Memory B cell (primary cell): ENCODE data around the gene PRKAR1B.

ENCODE experiments used
- ATAC-seq: fragments of 150-1000 bp; cut with Tn5 transposase; 2 replicates; pipeline ENCODE4 v1.10.0; 2021; ENCODE audit warnings: low read depth, mild to moderate bottlenecking, moderate library complexity
- DNase-seq, 2 donors: peaks; one replicate each; pipeline ENCODE4 v3.0.0; 2022; ENCODE audit warnings: low spot score in 2 of 2
- H3K27ac Mint-ChIP-seq: one replicate; pipeline ENCODE4 v1.8.0; 2022; ENCODE audit warnings: mild to moderate bottlenecking, moderate library complexity, mixed read lengths
- H3K27me3 Mint-ChIP-seq: one replicate; pipeline ENCODE4 v1.8.0; 2022; ENCODE audit warnings: mixed read lengths
- H3K36me3 Mint-ChIP-seq: one replicate; pipeline ENCODE4 v1.8.0; 2022; ENCODE audit warnings: mild to moderate bottlenecking, mixed read lengths
- H3K4me1 Mint-ChIP-seq: one replicate; pipeline ENCODE4 v1.8.0; 2022; ENCODE audit warnings: mixed read lengths
- H3K4me3 Mint-ChIP-seq: one replicate; pipeline ENCODE4 v1.8.0; 2022; ENCODE audit warnings: mild to moderate bottlenecking, moderate library complexity, mixed read lengths
- H3K9me3 Mint-ChIP-seq: one replicate; pipeline ENCODE4 v1.8.0; 2022; ENCODE audit warnings: mixed read lengths

Gene PRKAR1B

DNA sequence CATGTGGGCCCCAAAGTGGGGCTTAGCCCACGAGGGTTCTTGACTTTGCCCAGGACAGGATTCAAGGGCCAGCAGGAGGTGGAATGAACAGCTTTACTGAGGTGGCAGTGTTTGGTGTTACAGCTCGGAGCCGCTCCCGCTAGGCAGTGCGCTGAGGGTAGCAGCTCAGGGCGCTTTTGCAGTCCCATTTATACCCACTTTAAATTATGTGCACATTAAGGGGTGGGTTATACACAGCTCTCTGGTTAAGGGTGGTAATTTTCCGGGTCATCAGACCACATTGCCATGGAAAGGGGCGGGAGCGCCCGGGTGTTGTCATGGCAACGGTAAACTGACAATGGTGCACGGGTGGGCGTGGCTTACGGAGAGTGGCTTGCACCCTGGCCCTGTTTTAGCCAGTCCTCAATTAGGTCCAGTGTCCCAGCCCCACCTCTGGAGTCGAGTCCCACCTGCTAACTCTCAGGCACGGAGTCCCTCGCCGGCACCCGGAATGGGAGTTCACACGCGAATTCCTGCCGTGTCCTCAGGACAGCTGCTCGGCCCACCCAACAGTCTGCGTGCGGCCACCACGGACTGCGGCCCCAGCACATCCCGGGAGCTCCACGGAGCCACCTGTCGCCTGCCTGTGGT, 149.2 kb downstream of the PRKAR1B start:
- H3K27me3 Mint-ChIP-seq, result no peaks in the 10 kb centered on the region

DNA sequence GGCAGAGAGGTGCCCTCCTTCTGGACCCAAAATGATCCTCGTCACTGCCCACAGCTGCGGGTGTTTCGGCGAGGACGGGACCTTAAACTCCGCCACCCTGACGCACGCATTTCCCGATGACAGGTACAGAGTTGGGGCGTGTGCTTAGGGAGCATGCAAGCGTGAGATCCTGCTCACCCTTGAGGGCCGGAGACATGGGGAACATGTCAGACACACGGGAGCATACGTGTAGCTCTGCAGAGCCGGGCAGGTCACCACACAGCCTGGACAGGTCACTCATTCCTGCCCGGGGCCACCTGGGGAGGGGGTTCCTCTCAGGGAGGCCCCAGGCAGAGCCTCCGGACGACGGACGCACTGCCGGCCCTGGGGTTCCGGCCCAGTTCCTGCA, 149.8 kb downstream of the PRKAR1B start:
- Mint-ChIP-seq H3K4me3 (no peak overlapping the region), H3K27me3 (no peaks in the 10 kb centered on the region), H3K4me1 (no peaks in the 10 kb centered on the region), H3K36me3 (peaks cover 7% of the 10 kb centered on the region), H3K27ac (no peak overlapping the region), H3K9me3 (peaks cover 4% of the 10 kb centered on the region)
- DNase-seq, result no peak
- ATAC-seq, result no peak

More for the DNA sequence above, 149.2 kb downstream of the PRKAR1B start:
- Mint-ChIP-seq H3K9me3 (peaks cover 4% of the 10 kb centered on the region), H3K36me3 (peaks cover 7% of the 10 kb centered on the region), H3K27ac (no peak overlapping the region), H3K4me1 (no peaks in the 10 kb centered on the region), H3K4me3 (no peak overlapping the region)
- ATAC-seq (no peak), DNase-seq (no peak)

DNA sequence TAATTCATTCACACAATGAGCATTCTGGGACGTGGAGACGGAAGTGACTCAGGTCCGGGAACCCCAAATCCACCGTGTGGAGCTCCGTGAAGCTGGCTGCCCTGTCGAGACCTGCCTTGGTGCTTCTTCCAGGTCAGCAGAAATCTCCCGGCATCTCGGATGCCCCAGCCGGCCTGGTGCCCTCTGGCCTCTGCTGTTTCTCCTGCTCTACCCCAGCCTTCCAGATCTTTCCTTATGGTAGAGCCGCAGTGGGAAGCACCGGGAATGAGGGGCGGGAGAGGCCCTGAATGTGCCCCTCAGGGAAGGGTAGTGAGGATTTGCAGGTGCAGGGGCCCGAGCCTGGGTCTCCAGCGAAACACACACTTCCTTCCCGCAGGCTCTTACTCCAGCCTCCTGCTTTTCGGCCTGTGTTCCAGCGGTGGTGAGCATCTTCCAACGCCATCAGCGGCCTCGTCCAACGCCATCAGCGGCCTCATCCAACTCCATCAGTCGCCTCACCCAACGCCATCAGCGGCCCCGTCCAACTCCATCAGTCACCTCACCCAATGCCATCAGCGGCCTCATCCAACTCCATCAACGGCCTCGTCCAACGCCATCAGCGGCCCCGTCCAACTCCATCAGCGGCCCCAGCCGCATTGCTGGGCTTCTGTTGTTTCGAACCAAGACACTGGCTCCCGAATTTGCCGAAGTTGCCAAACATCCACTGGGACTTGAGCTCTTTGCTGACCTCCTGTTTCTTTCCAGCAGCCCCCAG, 150.4 kb downstream of the PRKAR1B start:
- no peak for ATAC-seq
- no peak overlapping the region for H3K27ac Mint-ChIP-seq
- H3K36me3 Mint-ChIP-seq, result peaks cover 7% of the 10 kb centered on the region
- no peaks in the 10 kb centered on the region for H3K4me1 Mint-ChIP-seq
- DNase-seq, result no peak
- peaks cover 4% of the 10 kb centered on the region for H3K9me3 Mint-ChIP-seq
- H3K27me3 Mint-ChIP-seq, result no peaks in the 10 kb centered on the region
- H3K4me3 Mint-ChIP-seq, result no peak overlapping the region

GRCh38 chr7:575425-576366, 151.4 kb downstream of the PRKAR1B start:
- Mint-ChIP-seq H3K4me3 (no peak overlapping the region), H3K36me3 (peaks cover 7% of the 10 kb centered on the region), H3K27me3 (no peaks in the 10 kb centered on the region), H3K27ac (no peak overlapping the region), H3K9me3 (peaks cover 4% of the 10 kb centered on the region), H3K4me1 (no peaks in the 10 kb centered on the region)
- ATAC-seq, result no peak
- DNase-seq, result no peak

GRCh38 chr7:574661-575395, 152.3 kb downstream of the PRKAR1B start:
- no peak for ATAC-seq
- Mint-ChIP-seq H3K36me3 (peaks cover 7% of the 10 kb centered on the region), H3K27me3 (no peaks in the 10 kb centered on the region), H3K9me3 (peaks cover 4% of the 10 kb centered on the region), H3K4me1 (no peaks in the 10 kb centered on the region), H3K4me3 (no peak overlapping the region), H3K27ac (no peak overlapping the region)
- DNase-seq, result no peak

DNA sequence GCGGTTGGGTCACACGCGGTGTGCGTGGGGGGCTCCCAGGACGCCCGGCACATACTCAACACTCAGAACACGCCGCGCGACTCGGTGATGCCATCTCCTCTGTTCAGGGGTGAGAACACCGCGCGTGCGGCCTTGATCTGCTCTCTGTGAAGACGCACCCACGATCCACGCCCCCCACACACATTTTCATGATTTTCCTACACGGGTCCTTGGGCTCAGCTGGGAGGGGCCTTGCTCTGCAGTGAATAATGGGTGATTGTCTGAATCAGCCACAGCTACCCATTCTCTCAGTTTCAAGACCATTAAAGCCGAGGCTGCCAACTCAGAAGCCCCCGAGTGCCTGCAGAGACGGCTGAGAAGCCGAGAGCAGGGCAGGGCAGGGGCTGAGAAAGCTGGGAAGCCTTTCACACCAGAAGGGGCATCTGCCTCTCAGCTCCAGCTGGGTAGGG, 153.1 kb downstream of the PRKAR1B start:
- Mint-ChIP-seq H3K27me3 (no peaks in the 10 kb centered on the region), H3K4me3 (no peak overlapping the region), H3K4me1 (no peaks in the 10 kb centered on the region), H3K9me3 (peaks cover 4% of the 10 kb centered on the region), H3K36me3 (peaks cover 7% of the 10 kb centered on the region), H3K27ac (no peak overlapping the region)
- DNase-seq, result no peak
- no peak for ATAC-seq

- ATAC-seq (no peak), DNase-seq (no peak)
- Mint-ChIP-seq H3K9me3 (peaks cover 4% of the 10 kb centered on the region), H3K4me1 (no peaks in the 10 kb centered on the region), H3K4me3 (no peak overlapping the region), H3K36me3 (peaks cover 7% of the 10 kb centered on the region), H3K27me3 (no peaks in the 10 kb centered on the region), H3K27ac (no peak overlapping the region)
Observed at GRCh38 chr7:573269-573932, 153.7 kb downstream of the PRKAR1B start.

- H3K4me3 Mint-ChIP-seq, result no peak overlapping the region
- H3K36me3 Mint-ChIP-seq, result peaks cover 7% of the 10 kb centered on the region
- DNase-seq (no peak), ATAC-seq (no peak)
- no peaks in the 10 kb centered on the region for H3K27me3 Mint-ChIP-seq
- no peaks in the 10 kb centered on the region for H3K4me1 Mint-ChIP-seq
- peaks cover 4% of the 10 kb centered on the region for H3K9me3 Mint-ChIP-seq
- H3K27ac Mint-ChIP-seq, result no peak overlapping the region
Observed at GRCh38 chr7:572416-573268, 154.4 kb downstream of the PRKAR1B start.

GRCh38 chr7:571718-572415, 155.2 kb downstream of the PRKAR1B start:
- ATAC-seq, result no peak
- Mint-ChIP-seq H3K27ac (no peak overlapping the region), H3K4me3 (no peak overlapping the region), H3K9me3 (peaks cover 4% of the 10 kb centered on the region), H3K4me1 (no peaks in the 10 kb centered on the region), H3K36me3 (peaks cover 7% of the 10 kb centered on the region), H3K27me3 (no peaks in the 10 kb centered on the region)
- DNase-seq, result no peak

- peaks cover 6% of the 10 kb centered on the region for H3K36me3 Mint-ChIP-seq
- H3K9me3 Mint-ChIP-seq, result peaks cover 3% of the 10 kb centered on the region
- ATAC-seq (no peak), DNase-seq (no peak)
- no peak overlapping the region for H3K27ac Mint-ChIP-seq
- no peaks in the 10 kb centered on the region for H3K27me3 Mint-ChIP-seq
- no peak overlapping the region for H3K4me3 Mint-ChIP-seq
- no peaks in the 10 kb centered on the region for H3K4me1 Mint-ChIP-seq
Observed at GRCh38 chr7:571096-571717, 155.9 kb downstream of the PRKAR1B start.

GRCh38 chr7:570801-571070, 156.3 kb downstream of the PRKAR1B start:
- ATAC-seq (no peak), DNase-seq (no peak)
- no peaks in the 10 kb centered on the region for H3K9me3 Mint-ChIP-seq
- no peak overlapping the region for H3K27ac Mint-ChIP-seq
- H3K4me3 Mint-ChIP-seq, result no peak overlapping the region
- H3K27me3 Mint-ChIP-seq, result no peaks in the 10 kb centered on the region
- no peaks in the 10 kb centered on the region for H3K4me1 Mint-ChIP-seq
- peaks cover 1% of the 10 kb centered on the region for H3K36me3 Mint-ChIP-seq
